Stimulated activated CD4-positive, alpha-beta T cell treated with anti-CD3 and anti-CD28 coated beads, Interleukin-1b, Interleukin-23, amount 100 ng/mL, for 4 hours (primary cell): ENCODE measurements around the gene GPATCH4.

Experiments used
- DNase-seq, 2 donors: peaks; one replicate each; pipeline ENCODE4 v3.0.0-alpha.2; 2020; ENCODE audit warnings: low read depth in 2 of 2

The GPATCH4 gene

GRCh38 chr1:156549390-156549789, 51.9 kb downstream of the GPATCH4 start:
- no peak for DNase-seq

- no peak for DNase-seq
Observed at GRCh38 chr1:156547982-156548381, 53.3 kb downstream of the GPATCH4 start.

- no peak for DNase-seq
Observed at GRCh38 chr1:156547434-156547833, 53.8 kb downstream of the GPATCH4 start.

- DNase-seq, result no peak
Observed at GRCh38 chr1:156546267-156546666, 55.0 kb downstream of the GPATCH4 start.

- no peak for DNase-seq
Observed at GRCh38 chr1:156544592-156545102, 56.6 kb downstream of the GPATCH4 start.
